ENCODE results near the gene RAB4A.

Gene RAB4A

GRCh38 chr1:229270547-229271447, at the start of gene RAB4A:
TSS of gene RAB4A (plus strand) at chr1:229271111. CDS start at chr1:229271340, 229 bp downstream.
- DNase-seq (ENCODE audit: low read depth, low spot score): peak; percentile 56

- no peak for DNase-seq (ENCODE audit: low read depth, low spot score)
These were observed 48.8 kb upstream of the RAB4A start for GRCh38 chr1:229222081-229222480.

- DNase-seq (ENCODE audit: low read depth, low spot score): no peak
These were observed 47.4 kb upstream of the RAB4A start for GRCh38 chr1:229223498-229223897.

GRCh38 chr1:229224308-229224707, 46.6 kb upstream of the RAB4A start:
- DNase-seq (ENCODE audit: low read depth, low spot score): no peak

- no peak for DNase-seq (ENCODE audit: low read depth, low spot score)
These were observed 45.6 kb upstream of the RAB4A start for GRCh38 chr1:229225331-229225782.

- no peak for DNase-seq (ENCODE audit: low read depth, low spot score)
These were observed 44.1 kb upstream of the RAB4A start for GRCh38 chr1:229226796-229227195.

GRCh38 chr1:229227298-229227919, 43.5 kb upstream of the RAB4A start:
- peak; percentile 68 for DNase-seq (ENCODE audit: low read depth, low spot score)

GRCh38 chr1:229228522-229228921, 42.4 kb upstream of the RAB4A start:
- DNase-seq (ENCODE audit: low read depth, low spot score): no peak

GRCh38 chr1:229229137-229229720, 41.7 kb upstream of the RAB4A start:
- DNase-seq (ENCODE audit: low read depth, low spot score): no peak

GRCh38 chr1:229229721-229230139, 41.2 kb upstream of the RAB4A start:
- no peak for DNase-seq (ENCODE audit: low read depth, low spot score)

- DNase-seq (ENCODE audit: low read depth, low spot score): no peak
These were observed 40.6 kb upstream of the RAB4A start for GRCh38 chr1:229230140-229230892.

- no peak for DNase-seq (ENCODE audit: low read depth, low spot score)
These were observed 39.8 kb upstream of the RAB4A start for GRCh38 chr1:229230893-229231753.

GRCh38 chr1:229231754-229232119, 39.2 kb upstream of the RAB4A start:
- DNase-seq (ENCODE audit: low read depth, low spot score): no peak

GRCh38 chr1:229234870-229235472, 35.9 kb upstream of the RAB4A start:
- no peak for DNase-seq (ENCODE audit: low read depth, low spot score)

- no peak for DNase-seq (ENCODE audit: low read depth, low spot score)
These were observed 33.6 kb upstream of the RAB4A start for GRCh38 chr1:229237320-229237719.

- DNase-seq (ENCODE audit: low read depth, low spot score): no peak
These were observed 32.7 kb upstream of the RAB4A start for GRCh38 chr1:229238231-229238630.

- no peak for DNase-seq (ENCODE audit: low read depth, low spot score)
These were observed 32.1 kb upstream of the RAB4A start for GRCh38 chr1:229238674-229239415.

- DNase-seq (ENCODE audit: low read depth, low spot score): no peak
These were observed 30.4 kb upstream of the RAB4A start for GRCh38 chr1:229240532-229240931.

GRCh38 chr1:229241390-229241789, 29.5 kb upstream of the RAB4A start:
- DNase-seq (ENCODE audit: low read depth, low spot score): no peak

- DNase-seq (ENCODE audit: low read depth, low spot score): no peak
These were observed 27.3 kb upstream of the RAB4A start for GRCh38 chr1:229243638-229244037.
